HepG2 (cell line): ENCODE results near the gene SLC17A9. TPM values are rescaled to one million over a fixed set of nuclear protein-coding genes. Genes with fewer than 3 reads are reported as not detected.

Experiments used
- AKAP8 ChIP-seq: sonication (generic); formaldehyde crosslinking; IDR thresholded peaks from 2 replicates; pipeline ENCODE4 v1.5.1; 2020; ENCODE audit warnings: mild to moderate bottlenecking, missing genetic modification reagents
- CHD2 ChIP-seq: IDR thresholded peaks from 2 replicates; pipeline ENCODE4 v1.6.1; 2011; ENCODE audit warnings: low read depth, low read length, improper control_type of control experiment
- DBP ChIP-seq: sonication (generic); formaldehyde crosslinking; IDR thresholded peaks from 2 replicates; pipeline ENCODE4 v1.4.0; 2020; ENCODE audit warnings: missing genetic modification reagents; ENCODE audit errors: not compliant biosample characterization
- EEA1 ChIP-seq: sonication (generic); formaldehyde crosslinking; IDR thresholded peaks from 2 replicates; pipeline ENCODE4 v1.5.1; 2020; ENCODE audit warnings: mild to moderate bottlenecking, missing genetic modification reagents, borderline replicate concordance
- GATA4 ChIP-seq: sonication (generic); IDR thresholded peaks from 2 replicates; pipeline ENCODE4 v1.6.1; 2016; ENCODE audit warnings: antibody characterized with exemption, low read depth, borderline replicate concordance
- HNRNPL ChIP-seq: fragments of 200-400 bp; formaldehyde crosslinking; IDR thresholded peaks from 2 replicates; pipeline ENCODE4 v1.6.1; 2017; ENCODE audit warnings: mild to moderate bottlenecking, low read depth, low read length
- MLX ChIP-seq: IDR thresholded peaks from 2 replicates; pipeline ENCODE4 v1.6.1; 2016
- NONO ChIP-seq, 2 experiments: fragments of 450-650 bp in 1 of 2; sonication (generic) in 1 of 2; formaldehyde crosslinking in 1 of 2; IDR thresholded peaks in 1 of 2; conservative IDR thresholded peaks in 1 of 2; 2 replicates each; pipeline versions ENCODE4 v1.6.1 to v1.8.0; 2017 to 2022; ENCODE audit warnings: mild to moderate bottlenecking in 1 of 2, missing genetic modification reagents in 1 of 2, moderate library complexity in 1 of 2
- NR1H2 ChIP-seq: sonication (generic); formaldehyde crosslinking; IDR thresholded peaks from 2 replicates; pipeline ENCODE4 v1.8.1; 2022; ENCODE audit warnings: low read depth, missing genetic modification reagents, borderline replicate concordance
- PAWR ChIP-seq: sonication (generic); formaldehyde crosslinking; IDR thresholded peaks from 2 replicates; pipeline ENCODE4 v1.4.0; 2020; ENCODE audit warnings: missing genetic modification reagents, mild to moderate bottlenecking, borderline replicate concordance
- PBX2 ChIP-seq: IDR thresholded peaks from 2 replicates; pipeline ENCODE4 v1.6.1; 2016; ENCODE audit warnings: control low read depth
- RFXAP ChIP-seq: sonication (generic); formaldehyde crosslinking; IDR thresholded peaks from 2 replicates; pipeline ENCODE4 v1.4.0; 2020; ENCODE audit warnings: missing genetic modification reagents, borderline replicate concordance
- SAP130 ChIP-seq: IDR thresholded peaks from 2 replicates; pipeline ENCODE4 v1.6.1; 2016; ENCODE audit warnings: low read depth
- SRSF9 ChIP-seq: fragments of 200-400 bp; formaldehyde crosslinking; IDR thresholded peaks from 2 replicates; pipeline ENCODE4 v1.6.1; 2018; ENCODE audit warnings: borderline replicate concordance, mild to moderate bottlenecking, low read depth, low read length; ENCODE audit not compliant: insufficient read depth, poor library complexity, severe bottlenecking
- XRCC5 ChIP-seq: fragments of 200-400 bp; formaldehyde crosslinking; optimal IDR thresholded peaks from 2 replicates; pipeline ENCODE3; 2017; ENCODE audit warnings: mild to moderate bottlenecking, low read length
- YY1 ChIP-seq: IDR thresholded peaks from 2 replicates; pipeline ENCODE4 v1.6.1; 2011; ENCODE audit warnings: low read length, low read depth, moderate library complexity, mild to moderate bottlenecking; ENCODE audit not compliant: insufficient read depth, insufficient replicate concordance
- ZFY ChIP-seq: sonication (generic); formaldehyde crosslinking; IDR thresholded peaks from 2 replicates; pipeline ENCODE4 v1.4.0; 2020; ENCODE audit warnings: missing genetic modification reagents
- ZNF124 ChIP-seq: sonication (generic); formaldehyde crosslinking; IDR thresholded peaks from 2 replicates; pipeline ENCODE4 v1.4.0; 2020; ENCODE audit warnings: missing genetic modification reagents
- ZNF138 ChIP-seq: sonication (generic); formaldehyde crosslinking; IDR thresholded peaks from 2 replicates; pipeline ENCODE4 v1.5.0; 2020; ENCODE audit warnings: mild to moderate bottlenecking, low read depth, missing genetic modification reagents
- ZNF235 ChIP-seq: sonication (generic); formaldehyde crosslinking; IDR thresholded peaks from 2 replicates; pipeline ENCODE4 v1.8.1; 2023; ENCODE audit warnings: mild to moderate bottlenecking, missing genetic modification reagents, borderline replicate concordance
- ZNF251 ChIP-seq: sonication (generic); formaldehyde crosslinking; IDR thresholded peaks from 2 replicates; pipeline ENCODE4 v1.9.0; 2021; ENCODE audit warnings: mild to moderate bottlenecking, missing genetic modification reagents
- ZNF264 ChIP-seq: sonication (generic); formaldehyde crosslinking; IDR thresholded peaks from 2 replicates; pipeline ENCODE4 v1.4.0; 2020; ENCODE audit warnings: missing genetic modification reagents
- ZNF749 ChIP-seq: sonication (generic); formaldehyde crosslinking; IDR thresholded peaks from 2 replicates; pipeline ENCODE4 v1.8.0; 2022; ENCODE audit warnings: mild to moderate bottlenecking, missing genetic modification reagents, moderate library complexity, borderline replicate concordance
- ZNF776 ChIP-seq: sonication (generic); formaldehyde crosslinking; IDR thresholded peaks from 2 replicates; pipeline ENCODE4 v1.4.0; 2020; ENCODE audit warnings: mild to moderate bottlenecking, missing genetic modification reagents
- ZNF879 ChIP-seq: sonication (generic); formaldehyde crosslinking; IDR thresholded peaks from 2 replicates; pipeline ENCODE4 v1.8.1; 2023; ENCODE audit warnings: missing genetic modification reagents
- ZSCAN31 ChIP-seq: sonication (generic); formaldehyde crosslinking; IDR thresholded peaks from 2 replicates; pipeline ENCODE4 v1.5.0; 2020; ENCODE audit warnings: low read depth, mild to moderate bottlenecking, missing genetic modification reagents
- polyA plus RNA-seq, 8 experiments: library from polyadenylated mRNA; depleted of rRNA in 3 of 8; stranded (reverse) in 7 of 8; unstranded in 1 of 8; fragments of >200 nt; fragmentation: Illumina TruSeq in 4 of 8; extraction: Trizol in 4 of 8; gene quantifications; 2 replicates each; pipeline versions ENCODE4 v1.2.1 to v1.2.3, GENCODE V29; 2011 to 2016; ENCODE audit warnings: low read depth in 4 of 8, missing spikeins in 1 of 8, mixed read lengths in 1 of 8; ENCODE audit not compliant: insufficient read depth in 1 of 8
- total RNA-seq, 5 experiments: library from RNA; depleted of rRNA; stranded (reverse); fragments of >200 nt; fragmentation: Illumina TruSeq; extraction: Trizol; gene quantifications; 2 replicates each; pipeline ENCODE4 v1.2.3, GENCODE V29; 2016; ENCODE audit warnings: low read depth in 1 of 5

Gene SLC17A9
- total and polyA plus RNA-seq, 2 of the 13 experiments (the other 11 are each of a cell fraction or from before 2014, with no cell fraction given) = 110 to 191 TPM

DNA sequence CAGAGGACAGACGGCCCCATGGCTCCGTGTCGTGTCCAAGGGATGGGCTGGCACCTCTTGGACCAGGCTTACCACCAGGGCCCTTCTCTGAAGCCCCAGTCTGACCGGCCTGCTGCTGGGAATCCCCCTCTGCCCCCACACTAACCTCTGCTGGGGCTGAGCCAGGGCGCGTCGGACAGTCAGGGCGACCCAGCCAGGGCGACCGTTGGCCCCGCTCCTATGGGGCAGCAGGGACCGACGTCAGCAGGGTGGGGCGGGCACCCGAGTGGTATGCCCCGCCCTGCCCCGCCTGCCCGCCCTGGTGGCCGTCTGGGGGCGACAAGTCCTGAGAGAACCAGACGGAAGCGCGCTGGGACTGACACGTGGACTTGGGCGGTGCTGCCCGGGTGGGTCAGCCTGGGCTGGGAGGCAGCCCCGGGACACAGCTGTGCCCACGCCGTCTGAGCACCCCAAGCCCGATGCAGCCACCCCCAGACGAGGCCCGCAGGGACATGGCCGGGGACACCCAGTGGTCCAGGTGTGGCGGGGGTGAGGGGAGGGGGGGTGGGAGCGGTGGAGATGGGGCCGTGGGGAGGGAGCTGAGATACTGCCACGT, at the start of gene SLC17A9 (continued):
- TF ChIP-seq MLX (CRISPR knock-in tag) (peak; percentile 80), ZNF251 (CRISPR knock-in tag) (no peak; the same call in 1 of the 2 replicates), ZNF879 (CRISPR knock-in tag) (0 out of 2 replicates have a peak, but pooled peaks have one; percentile 76), ZNF235 (CRISPR knock-in tag) (peak; percentile 80; the same call in 1 of the 2 replicates), EEA1 (CRISPR knock-in tag) (peak; percentile 97), NONO (IDR thresholded peaks at IDR 0.05) (no peak), NONO (CRISPR knock-in tag; conservative IDR thresholded peaks at IDR 0.05) (peak; percentile 97), NR1H2 (CRISPR knock-in tag) (0 out of 2 replicates have a peak, but pooled peaks have one; percentile 65), SRSF9 (no peak), SAP130 (CRISPR knock-in tag) (peak; percentile 99), GATA4 (peak; percentile 76), ZNF264 (CRISPR knock-in tag) (peak; percentile 80; the same call in 1 of the 2 replicates), ZNF138 (CRISPR knock-in tag) (peak; percentile 97), ZFY (CRISPR knock-in tag) (peak; percentile 62; the same call in 1 of the 2 replicates), CHD2 (no peak), ZNF749 (CRISPR knock-in tag) (peak; percentile 57), ZNF124 (CRISPR knock-in tag) (no peak; the same call in 1 of the 2 replicates), HNRNPL (peak; percentile 96), YY1 (peak; percentile 74), RFXAP (peak; percentile 86; the same call in 1 of the 2 replicates), AKAP8 (CRISPR knock-in tag) (peak; percentile 85), ZSCAN31 (CRISPR knock-in tag) (peak; percentile 92), PBX2 (CRISPR knock-in tag) (no peak), ZNF776 (CRISPR knock-in tag) (no peak), XRCC5 (peak; percentile 92), DBP (no peak), PAWR (CRISPR knock-in tag) (peak; percentile 84; the same call in 1 of the 2 replicates)
